HG03159 (cell line): ENCODE data around the gene CTDSP2.
"Not testable (repeated sequence)": the region's sequence is repeated elsewhere in the genome, so short reads cannot be mapped to it uniquely, and the experiment has no call there.

Experiments
- ATAC-seq: cut with Tn5 transposase; IDR thresholded peaks from one replicate; pipeline ENCODE4 v1.9.1; 2021; ENCODE audit warnings: mild to moderate bottlenecking, moderate library complexity; ENCODE audit not compliant: unreplicated experiment

The CTDSP2 gene

GRCh38 chr12:57836442-57837375, 9.8 kb downstream of the CTDSP2 start:
- ATAC-seq, result peak; percentile 46

GRCh38 chr12:57835366-57836288, 10.9 kb downstream of the CTDSP2 start:
- no peak for ATAC-seq

DNA sequence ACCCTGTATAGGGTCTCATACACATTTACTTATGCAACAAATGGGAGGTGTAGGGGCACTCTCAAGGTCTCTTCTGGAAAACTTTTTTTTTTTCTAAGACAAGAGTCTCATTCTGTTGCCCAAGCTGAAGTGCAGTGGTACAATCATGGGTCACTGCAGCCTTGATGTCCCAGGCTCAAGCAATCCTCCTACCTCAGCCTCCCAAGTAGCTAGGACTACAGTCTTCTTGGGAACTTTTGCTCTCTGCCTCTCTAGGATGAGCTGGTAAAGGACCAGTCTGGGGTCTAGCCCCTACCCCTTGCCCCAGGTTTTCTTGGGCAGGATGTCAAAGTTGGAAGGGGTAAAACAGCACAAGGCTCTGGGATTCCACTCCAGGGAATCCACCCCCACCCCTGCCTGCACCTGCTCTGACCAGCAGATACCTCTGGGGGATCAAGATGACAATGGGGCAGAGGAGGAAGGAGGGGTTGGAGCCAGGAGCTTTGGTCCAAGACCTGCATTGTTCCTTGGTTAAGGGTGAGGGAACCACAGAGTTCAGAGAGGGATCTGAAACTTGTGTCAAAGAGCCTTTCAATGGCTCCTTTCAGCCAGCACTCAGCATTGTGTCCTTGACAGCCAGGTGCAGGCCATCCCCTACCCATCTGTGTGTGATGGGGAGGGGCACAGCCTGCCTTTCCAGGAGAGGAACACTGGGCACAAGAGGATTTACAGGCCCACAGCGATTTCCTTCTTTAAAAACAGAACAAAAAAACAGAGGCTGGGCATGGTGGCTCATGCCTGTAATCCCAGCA, 12.2 kb downstream of the CTDSP2 start:
- ATAC-seq, result no peak

DNA sequence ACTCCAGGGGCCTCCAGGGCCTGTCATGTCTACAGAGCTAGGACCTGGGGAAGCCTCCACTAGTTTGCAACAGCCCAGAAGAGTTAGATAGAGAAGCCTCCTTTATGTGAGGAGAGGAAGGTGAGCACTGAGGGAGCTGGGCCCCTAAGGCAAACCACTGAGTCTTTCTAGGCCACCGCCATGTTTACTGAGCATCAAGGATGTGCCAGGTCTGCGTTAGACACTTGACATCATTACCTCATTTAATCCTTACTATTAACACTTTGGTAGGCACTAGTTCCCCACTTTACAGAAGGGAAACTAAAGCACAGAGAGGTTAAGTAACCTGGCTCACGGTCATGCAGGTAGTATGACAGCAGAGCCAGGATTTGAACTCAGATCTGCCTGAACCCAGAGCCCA, 12.9 kb downstream of the CTDSP2 start:
- ATAC-seq, result no peak

GRCh38 chr12:57832966-57833365, 13.6 kb downstream of the CTDSP2 start:
- no peak for ATAC-seq

- ATAC-seq, result no peak
These were observed 16.1 kb downstream of the CTDSP2 start for GRCh38 chr12:57830393-57830792.

DNA sequence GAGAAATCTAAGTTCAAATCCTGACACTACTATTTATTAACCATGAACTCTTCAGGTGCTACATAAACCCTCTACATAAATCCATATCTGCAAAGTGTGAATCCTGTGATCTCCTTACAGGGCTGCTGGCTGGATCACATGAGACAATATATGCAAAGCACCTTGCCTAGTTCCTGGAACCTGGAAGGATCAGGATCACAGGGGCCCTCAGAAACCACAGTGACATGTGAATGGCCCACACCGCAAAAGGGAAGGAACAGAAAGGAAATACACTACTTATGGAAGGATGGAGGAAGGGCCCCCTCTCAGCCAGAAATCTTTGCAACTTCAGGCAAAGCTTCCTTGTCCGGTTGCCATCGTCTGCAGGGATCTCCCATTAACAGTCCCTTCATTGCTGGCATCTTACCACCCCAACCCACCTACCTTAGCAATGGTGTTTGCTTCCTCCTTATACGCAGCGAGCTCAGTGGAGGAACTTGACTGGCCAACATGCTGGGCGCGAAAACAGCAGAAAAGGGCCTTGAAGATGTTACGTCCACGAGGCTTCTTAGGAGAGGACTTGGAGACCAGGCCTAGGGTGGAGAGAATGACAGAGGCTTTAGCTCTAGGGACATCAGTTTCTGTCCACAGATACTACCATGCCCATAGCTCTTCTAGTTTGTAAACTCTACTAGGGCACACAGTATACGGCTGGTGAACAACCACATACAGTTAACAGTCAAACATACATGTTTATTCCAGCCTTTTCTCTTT, 17.3 kb downstream of the CTDSP2 start:
- no peak for ATAC-seq

DNA sequence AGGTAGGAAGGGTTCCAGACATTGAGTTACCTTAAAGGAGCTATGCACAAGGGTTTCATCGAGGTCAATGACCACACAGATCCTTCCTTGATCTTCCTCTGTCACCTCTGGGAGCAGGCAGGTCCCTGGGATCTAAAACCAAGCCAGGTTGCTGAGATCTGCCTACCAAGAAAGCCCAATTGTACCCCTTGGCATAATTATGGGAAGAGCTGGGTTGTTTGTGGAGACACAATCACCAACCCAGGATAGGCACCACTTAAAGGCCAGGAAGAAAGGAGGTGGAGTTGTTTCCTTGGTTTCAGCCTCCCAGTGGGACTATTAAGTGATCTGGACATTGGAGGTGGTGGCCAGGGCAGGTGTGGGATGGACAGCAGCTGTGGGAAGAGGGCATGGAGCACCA, 19.6 kb downstream of the CTDSP2 start:
- no peak for ATAC-seq

- no peak for ATAC-seq
These were observed 20.1 kb downstream of the CTDSP2 start for GRCh38 chr12:57826400-57826799.

DNA sequence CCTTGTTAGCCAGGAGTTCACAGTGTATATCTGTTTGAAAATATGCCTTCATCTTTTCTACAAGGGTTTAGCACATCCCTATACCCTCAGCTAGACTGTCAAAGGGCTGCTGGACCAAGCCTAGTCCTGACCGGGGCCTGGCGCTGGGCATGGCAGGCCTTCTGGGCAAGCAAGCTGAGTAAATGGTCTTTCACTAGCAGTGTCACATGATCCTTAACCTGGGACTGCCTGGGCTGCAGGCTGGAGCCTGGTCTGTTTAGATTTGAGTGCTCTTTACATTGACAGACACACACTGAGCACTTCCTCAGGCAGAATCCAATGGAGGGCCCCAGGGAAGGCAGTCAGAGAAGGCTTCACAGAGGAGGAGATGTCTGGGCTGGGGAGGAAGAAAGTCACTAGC, 21.1 kb downstream of the CTDSP2 start:
- ATAC-seq, result no peak

DNA sequence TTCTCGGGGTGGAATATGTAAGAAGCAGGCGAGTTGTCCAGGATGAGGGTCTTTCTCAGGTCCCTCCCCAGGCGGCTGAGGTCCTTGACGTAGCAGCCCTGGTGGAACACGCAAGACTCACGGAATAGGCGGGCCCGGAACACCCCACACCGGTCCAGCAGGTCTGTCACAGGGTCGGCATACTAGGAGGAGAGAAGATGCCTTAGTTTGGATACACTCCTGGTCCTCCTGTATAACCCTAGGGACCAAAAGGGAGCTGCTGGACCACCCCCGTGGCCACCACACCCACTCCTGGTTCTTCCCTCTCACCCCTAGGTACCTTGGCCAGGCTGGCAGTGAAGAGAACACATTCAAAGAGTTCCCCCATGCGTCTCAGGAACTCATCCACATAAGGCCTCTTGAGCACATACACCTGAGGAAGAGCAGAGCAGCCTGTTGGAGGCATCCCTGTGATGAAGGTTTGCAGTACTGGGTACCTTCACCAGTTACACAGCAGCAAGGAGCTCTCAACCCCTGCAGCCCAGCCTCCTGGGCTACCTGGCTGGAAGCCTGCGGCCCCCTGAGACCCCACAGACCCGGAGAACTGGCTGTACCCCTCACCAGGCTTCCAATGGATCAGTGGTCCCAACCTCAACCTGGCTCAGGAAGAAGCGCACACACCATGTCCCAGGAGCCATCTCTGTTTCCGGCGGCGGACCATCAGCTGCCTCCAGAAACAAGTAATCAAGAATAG, 22.5 kb downstream of the CTDSP2 start:
- no peak for ATAC-seq

DNA sequence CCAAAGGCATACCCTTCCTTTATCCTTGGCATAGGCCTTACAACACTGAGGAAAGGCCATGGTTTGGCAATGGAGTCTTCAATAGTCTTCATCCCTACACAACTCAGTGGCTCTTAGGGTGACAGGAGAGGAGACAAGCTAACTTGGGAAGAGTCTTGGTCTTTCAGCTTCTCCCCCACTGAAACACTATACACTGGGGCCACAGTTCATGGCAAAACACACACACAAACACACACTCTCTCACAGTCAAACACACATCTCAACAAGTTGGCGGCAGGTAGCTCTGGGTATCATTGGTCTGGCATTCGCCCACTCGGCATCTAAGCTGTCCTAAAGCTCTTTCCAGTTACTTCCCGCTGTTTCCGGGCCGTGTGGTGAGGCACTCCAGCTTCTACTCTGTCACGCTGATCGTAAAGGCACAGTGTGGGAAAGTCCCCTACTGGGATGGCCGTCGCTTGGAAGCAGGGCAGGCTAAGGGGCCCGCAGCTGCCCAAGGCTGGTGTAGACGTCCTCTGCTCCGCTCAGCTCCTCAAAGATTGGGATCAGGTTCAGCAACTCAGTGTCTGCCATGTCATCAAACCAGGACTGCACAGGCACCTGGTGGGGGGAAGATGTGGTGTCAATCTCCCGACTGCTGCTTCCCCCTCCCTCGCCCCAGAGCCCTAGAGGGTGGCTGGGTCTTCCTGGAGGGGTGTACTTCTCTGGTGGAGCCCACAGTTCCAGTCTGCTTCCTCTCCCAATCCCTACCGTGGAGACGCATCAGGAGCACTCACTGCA, 23.2 kb downstream of the CTDSP2 start:
- no peak for ATAC-seq

- ATAC-seq, result no peak
These were observed 24.0 kb downstream of the CTDSP2 start for GRCh38 chr12:57822392-57823130.

- ATAC-seq, result no peak
These were observed 24.9 kb downstream of the CTDSP2 start for GRCh38 chr12:57821474-57822214.

DNA sequence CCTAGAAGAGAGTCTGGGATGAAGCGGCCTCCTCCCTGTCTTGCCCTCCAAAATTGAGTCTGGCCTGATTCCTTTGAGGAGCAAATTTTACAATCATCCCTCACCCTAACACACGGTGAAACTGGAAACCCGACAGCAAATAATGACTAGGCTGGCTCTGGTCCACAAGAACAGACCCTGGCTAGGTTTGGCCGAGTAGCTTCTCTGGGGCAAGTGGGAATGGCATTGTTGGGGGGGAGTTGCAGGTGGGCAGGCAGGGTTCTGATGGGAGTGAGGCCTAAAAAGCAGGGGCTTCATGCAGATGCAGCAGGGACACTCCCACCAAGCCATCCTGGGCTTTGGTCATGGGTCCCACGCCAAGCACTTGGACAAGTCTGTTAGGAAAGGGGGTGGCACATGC, 25.5 kb downstream of the CTDSP2 start:
- not testable (repeated sequence) for ATAC-seq

DNA sequence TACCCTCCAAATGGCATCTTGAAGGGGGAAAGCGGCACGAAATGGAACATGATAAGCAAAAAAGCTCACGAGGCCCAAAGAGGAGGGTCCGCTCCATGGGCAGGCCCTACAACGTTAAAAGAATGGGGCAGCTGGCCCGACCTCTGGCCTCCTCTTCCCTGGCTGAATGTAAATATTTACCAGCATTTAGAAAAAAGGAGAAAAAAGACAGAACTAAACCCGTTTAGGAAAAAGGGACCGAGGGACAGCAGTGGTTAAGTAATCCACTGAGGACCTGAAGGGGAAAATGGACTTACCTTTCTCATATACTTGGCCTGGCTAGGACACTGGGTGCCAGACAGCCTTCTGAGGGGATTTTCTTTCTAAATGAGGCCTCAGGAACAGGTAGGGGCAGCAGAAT, 26.4 kb downstream of the CTDSP2 start:
- ATAC-seq, result not testable (repeated sequence)

GRCh38 chr12:57817990-57818331, 28.6 kb downstream of the CTDSP2 start:
- not testable (repeated sequence) for ATAC-seq
